ENCODE measurements around the gene OR10G3. TPM values are rescaled to one million over a fixed set of nuclear protein-coding genes. Genes with fewer than 3 reads are reported as not detected.

The OR10G3 gene
- total RNA-seq, 1 donor from 2014 or later, result not detected

DNA sequence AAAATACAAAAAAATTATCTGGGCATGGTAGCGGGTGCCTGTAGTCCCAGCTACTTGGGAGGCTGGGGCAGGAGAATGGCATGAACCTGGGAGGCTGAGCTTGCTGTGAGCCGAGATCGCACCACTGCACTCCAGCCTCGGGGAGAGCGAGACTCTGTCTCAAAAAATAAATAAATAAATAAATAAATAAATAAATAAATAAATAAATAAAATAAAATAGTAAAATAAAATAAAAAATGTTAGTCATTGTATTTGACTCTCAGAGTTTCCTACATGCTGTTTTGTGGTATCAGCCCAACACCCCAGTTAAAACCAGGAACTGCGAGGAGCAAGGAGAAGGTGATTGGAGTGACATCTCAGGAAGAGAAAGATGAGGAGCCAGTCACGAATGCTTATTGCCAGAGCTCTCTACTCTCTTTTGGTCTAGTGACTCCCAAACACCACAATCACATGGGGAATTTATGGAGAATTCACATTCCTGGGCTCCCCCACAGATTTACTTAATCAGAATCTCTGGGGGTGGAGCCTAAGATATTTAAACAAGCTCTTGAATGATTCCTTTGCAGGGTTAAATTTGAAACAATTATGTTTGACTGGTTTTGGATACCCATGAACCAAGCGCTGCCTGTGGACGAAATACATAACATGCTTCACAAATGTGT, 38.3 kb downstream of the OR10G3 start:
- H3K27ac ChIP-seq, result no peak overlapping the region
- DNase-seq (no peak), ATAC-seq (no peak)
- peaks cover 24% of the 10 kb centered on the region for H3K27me3 ChIP-seq (ENCODE audit: low read depth)
- no peaks in the 10 kb centered on the region for H3K36me3 ChIP-seq
- no peak overlapping the region for H3K4me3 ChIP-seq
- TF ChIP-seq, protein P1, sequence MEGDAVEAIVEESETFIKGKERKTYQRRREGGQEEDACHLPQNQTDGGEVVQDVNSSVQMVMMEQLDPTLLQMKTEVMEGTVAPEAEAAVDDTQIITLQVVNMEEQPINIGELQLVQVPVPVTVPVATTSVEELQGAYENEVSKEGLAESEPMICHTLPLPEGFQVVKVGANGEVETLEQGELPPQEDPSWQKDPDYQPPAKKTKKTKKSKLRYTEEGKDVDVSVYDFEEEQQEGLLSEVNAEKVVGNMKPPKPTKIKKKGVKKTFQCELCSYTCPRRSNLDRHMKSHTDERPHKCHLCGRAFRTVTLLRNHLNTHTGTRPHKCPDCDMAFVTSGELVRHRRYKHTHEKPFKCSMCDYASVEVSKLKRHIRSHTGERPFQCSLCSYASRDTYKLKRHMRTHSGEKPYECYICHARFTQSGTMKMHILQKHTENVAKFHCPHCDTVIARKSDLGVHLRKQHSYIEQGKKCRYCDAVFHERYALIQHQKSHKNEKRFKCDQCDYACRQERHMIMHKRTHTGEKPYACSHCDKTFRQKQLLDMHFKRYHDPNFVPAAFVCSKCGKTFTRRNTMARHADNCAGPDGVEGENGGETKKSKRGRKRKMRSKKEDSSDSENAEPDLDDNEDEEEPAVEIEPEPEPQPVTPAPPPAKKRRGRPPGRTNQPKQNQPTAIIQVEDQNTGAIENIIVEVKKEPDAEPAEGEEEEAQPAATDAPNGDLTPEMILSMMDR (IDR thresholded peaks at IDR 0.05), result no peak
- intact Hi-C loops (cut with DNase I), result no loop called here
- no peaks in the 10 kb centered on the region for H3K9me3 ChIP-seq
- H3K4me1 ChIP-seq, result peaks cover 7% of the 10 kb centered on the region

GRCh38 chr14:21539189-21539940, 40.5 kb downstream of the OR10G3 start:
- Histone ChIP-seq H3K36me3 (no peaks in the 10 kb centered on the region), H3K27ac (no peak overlapping the region), H3K4me1 (peaks cover 11% of the 10 kb centered on the region), H3K9me3 (no peaks in the 10 kb centered on the region), H3K27me3 (ENCODE audit: low read depth) (peaks cover 35% of the 10 kb centered on the region), H3K4me3 (no peak overlapping the region)
- DNase-seq, result no peak
- ATAC-seq, result no peak
- intact Hi-C loops (cut with DNase I), result no loop called here
- TF ChIP-seq, protein P1 (IDR thresholded peaks at IDR 0.05), result no peak

DNA sequence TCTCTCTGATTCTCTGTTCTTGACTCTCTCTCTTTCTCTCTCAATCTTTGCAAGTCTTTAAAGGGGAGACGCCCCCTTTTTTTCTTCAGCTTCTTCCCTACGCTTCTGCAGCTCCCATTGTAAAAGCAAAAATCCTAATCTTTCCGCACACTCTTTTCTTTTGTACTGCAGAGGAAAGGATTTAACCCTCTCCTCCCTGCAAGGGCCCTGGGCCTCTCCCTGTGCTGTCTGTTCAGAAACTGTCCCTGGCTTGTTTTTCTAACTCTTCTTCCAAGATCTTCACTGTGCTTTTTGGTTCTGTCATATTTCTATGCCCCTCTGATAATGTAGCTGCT, 42.8 kb downstream of the OR10G3 start:
- H3K4me3 ChIP-seq, result peak overlapping the region; percentile 40
- H3K27ac ChIP-seq, result no peak overlapping the region
- H3K9me3 ChIP-seq, result no peaks in the 10 kb centered on the region
- peaks cover 37% of the 10 kb centered on the region for H3K27me3 ChIP-seq (ENCODE audit: low read depth)
- TF ChIP-seq, protein P1 (IDR thresholded peaks at IDR 0.05), result no peak
- no peak for ATAC-seq
- intact Hi-C loops (cut with DNase I), result no loop called here
- no peaks in the 10 kb centered on the region for H3K36me3 ChIP-seq
- no peak for DNase-seq
- H3K4me1 ChIP-seq, result peaks cover 11% of the 10 kb centered on the region

DNA sequence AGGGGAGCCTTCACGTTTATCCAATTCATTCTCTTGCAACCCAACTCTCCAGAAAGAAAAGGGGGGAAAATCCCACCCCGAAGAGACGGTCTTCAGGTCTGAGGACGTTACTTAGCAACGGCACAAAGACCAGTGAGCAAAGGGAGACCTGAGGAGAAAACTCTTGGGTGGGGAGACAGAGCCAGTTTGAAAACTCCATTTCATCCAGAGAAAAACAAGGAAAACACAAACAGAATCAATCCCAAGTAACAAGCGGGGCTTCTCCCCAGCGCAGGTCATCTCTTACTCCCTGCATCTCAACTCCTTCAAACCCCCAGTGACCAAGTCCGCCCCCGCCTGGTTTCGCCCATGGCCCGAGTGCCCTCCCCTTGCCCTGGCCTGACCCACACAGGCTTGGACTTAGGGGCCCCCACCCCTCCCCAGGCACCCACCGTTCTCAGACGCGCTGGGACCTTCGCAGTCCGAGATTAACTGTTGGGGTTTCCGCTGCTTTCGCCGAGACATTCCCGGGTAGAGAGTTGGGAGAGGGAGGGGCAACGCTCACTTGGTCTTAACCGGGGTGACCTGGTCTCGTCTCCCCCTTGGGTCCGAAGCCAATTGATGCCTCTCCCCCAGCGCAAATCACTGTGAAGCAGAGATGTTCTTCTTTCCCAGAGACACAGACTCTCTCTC, 43.3 kb downstream of the OR10G3 start:
- peak overlapping the region; percentile 40 for H3K4me3 ChIP-seq
- H3K27me3 ChIP-seq (ENCODE audit: low read depth), result peaks cover 38% of the 10 kb centered on the region
- peak in 1 of 2 donors; percentile 66 for ATAC-seq

More for the DNA sequence above, 43.3 kb downstream of the OR10G3 start:
- Histone ChIP-seq H3K27ac (no peak overlapping the region), H3K9me3 (no peaks in the 10 kb centered on the region), H3K4me1 (peaks cover 11% of the 10 kb centered on the region), H3K36me3 (no peaks in the 10 kb centered on the region)
- no peak for DNase-seq
- intact Hi-C loops (cut with DNase I), result no loop called here
- TF ChIP-seq, protein P1 (IDR thresholded peaks at IDR 0.05), result no peak
